Measurements from ENCODE around the gene NPNT. TPM values are rescaled to one million over a fixed set of nuclear protein-coding genes. Genes with fewer than 3 reads are reported as not detected.

The NPNT gene
- total RNA-seq, 4 donors from 2014 or later = 86.1 to 150 (median 114) TPM

DNA sequence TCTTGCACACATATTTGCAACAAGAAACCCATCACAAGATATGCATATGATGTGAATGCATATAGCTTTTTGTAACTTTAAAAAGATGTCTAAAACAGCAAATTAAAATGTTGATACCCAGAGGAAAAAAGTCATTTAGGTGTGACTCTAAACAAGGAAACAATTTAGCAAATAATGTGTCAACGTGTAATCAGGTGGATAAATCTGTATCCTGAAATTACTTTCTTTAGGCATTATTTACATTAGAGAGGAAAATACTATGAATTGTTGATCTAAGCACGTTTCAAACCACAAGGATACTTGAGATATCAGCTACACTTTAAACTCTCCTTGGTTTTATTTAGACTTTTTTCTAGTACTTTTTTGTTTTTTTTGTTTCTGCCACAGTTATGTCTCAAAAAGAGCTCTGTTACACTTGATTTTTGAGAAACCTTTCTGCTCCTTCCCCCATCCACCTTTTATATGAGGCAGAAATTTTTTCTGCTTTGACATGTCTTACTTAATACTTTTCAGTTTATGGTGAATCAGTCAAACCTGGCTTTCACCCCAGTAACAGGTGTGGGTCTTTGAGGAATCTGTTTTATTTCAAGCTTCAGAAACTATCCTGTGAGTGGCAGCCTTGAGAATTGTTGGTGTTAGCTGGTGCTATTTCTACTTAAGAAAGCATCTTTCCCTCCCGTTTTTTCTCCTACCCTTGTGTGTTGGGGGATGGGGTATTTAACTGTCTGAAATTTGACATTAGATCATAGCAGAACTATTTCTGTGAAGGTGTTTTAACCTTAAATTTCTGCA lies 1.9 kb downstream of the NPNT start:
- TF ChIP-seq POLR2AphosphoS5 (IDR thresholded peaks at IDR 0.05) = peak; percentile 37
- no peak for TF ChIP-seq EP300 (IDR thresholded peaks at IDR 0.05)
- ATAC-seq = no peak
- Histone ChIP-seq H3K4me1 (peaks cover 0 to 58% (median 0%) of the 10 kb centered on the region in 3 donors), H3K36me3 (no peaks in the 10 kb centered on the region), H3K4me3 (peak overlapping the region; percentile 40 to 79), H3K27ac (peak overlapping the region in 2 of 4 donors; percentile 87 to 88), H3K27me3 (peaks cover 11% of the 10 kb centered on the region), H3K9me3 (no peaks in the 10 kb centered on the region)
- WGBS, 2 donors (ENCODE audit: low coverage in 1 of 2) = 25% methylated on average over 3 of the region's 3 CpGs

DNA sequence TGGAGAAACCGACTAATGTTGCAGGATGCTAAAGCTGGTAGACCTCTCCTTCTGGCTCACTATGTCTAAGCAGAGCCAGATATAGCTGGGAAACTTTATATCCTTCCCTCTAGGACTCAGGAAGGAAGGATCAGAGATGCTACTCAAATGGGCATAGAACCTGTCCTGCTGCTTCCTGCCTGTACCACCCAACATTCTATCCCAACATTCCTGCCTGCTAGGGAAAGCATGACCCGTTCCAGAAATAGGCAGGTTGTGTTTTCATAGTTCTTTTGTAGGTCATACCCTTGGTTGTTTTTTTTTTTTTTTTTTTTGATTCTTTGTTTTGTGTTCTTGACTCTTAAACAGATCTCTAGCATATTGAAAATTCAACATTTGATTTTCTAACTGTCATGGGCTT lies 5.3 kb downstream of the NPNT start:
- Histone ChIP-seq H3K4me1 (peaks cover 0 to 47% (median 0%) of the 10 kb centered on the region in 3 donors), H3K4me3 (no peak overlapping the region), H3K9me3 (no peaks in the 10 kb centered on the region), H3K36me3 (no peaks in the 10 kb centered on the region), H3K27me3 (peaks cover 5% of the 10 kb centered on the region), H3K27ac (peak overlapping the region in 2 of 4 donors; percentile 13 to 87)
- no peak for ATAC-seq
- TF ChIP-seq, protein P1, sequence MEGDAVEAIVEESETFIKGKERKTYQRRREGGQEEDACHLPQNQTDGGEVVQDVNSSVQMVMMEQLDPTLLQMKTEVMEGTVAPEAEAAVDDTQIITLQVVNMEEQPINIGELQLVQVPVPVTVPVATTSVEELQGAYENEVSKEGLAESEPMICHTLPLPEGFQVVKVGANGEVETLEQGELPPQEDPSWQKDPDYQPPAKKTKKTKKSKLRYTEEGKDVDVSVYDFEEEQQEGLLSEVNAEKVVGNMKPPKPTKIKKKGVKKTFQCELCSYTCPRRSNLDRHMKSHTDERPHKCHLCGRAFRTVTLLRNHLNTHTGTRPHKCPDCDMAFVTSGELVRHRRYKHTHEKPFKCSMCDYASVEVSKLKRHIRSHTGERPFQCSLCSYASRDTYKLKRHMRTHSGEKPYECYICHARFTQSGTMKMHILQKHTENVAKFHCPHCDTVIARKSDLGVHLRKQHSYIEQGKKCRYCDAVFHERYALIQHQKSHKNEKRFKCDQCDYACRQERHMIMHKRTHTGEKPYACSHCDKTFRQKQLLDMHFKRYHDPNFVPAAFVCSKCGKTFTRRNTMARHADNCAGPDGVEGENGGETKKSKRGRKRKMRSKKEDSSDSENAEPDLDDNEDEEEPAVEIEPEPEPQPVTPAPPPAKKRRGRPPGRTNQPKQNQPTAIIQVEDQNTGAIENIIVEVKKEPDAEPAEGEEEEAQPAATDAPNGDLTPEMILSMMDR (IDR thresholded peaks at IDR 0.05) = no peak
- TF ChIP-seq POLR2A (IDR thresholded peaks at IDR 0.05) = no peak
- TF ChIP-seq EP300 (IDR thresholded peaks at IDR 0.05) = no peak
- no peak for TF ChIP-seq POLR2AphosphoS5 (IDR thresholded peaks at IDR 0.05)
- 41 to 68% methylated on average over 2 of the region's 2 CpGs for WGBS, 2 donors (ENCODE audit: low coverage in 1 of 2)

DNA sequence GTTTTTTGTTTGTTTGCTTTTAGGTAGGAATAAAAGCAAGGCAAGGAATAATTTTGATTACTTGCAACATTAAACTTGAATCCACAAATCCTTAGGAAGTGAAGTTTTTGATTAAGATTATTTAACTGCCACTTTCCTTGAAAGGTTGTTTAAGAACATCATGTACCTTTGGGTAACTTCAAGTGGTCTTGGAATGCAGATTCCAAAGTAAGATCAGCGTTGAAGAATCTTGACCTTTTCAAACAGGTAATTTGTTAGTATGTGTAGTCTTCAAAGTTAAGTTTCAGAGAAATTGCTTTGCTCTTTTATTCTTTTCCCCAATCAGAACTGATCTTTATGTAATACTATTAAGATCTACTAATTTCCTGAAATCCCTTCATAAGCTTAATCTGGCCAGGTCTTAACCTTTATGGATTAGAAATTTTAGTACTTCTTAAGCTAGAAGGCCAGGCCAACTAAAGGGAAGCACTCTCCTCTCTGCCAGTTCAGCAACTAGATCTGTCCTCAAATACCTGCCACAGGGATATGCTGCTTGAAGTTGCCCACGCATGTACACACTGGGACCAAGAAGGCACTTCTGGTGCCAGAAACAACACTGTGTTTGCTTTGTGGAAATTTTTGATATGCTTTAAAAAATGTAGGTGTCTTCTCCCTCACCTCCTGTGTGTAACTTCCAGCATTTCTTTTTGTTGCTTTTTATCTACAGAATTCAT lies 7.4 kb downstream of the NPNT start:
- TF ChIP-seq EP300 (IDR thresholded peaks at IDR 0.05) = no peak
- no peak for TF ChIP-seq POLR2AphosphoS5 (IDR thresholded peaks at IDR 0.05)
- no peak for TF ChIP-seq POLR2A (IDR thresholded peaks at IDR 0.05)
- TF ChIP-seq, protein P1 (IDR thresholded peaks at IDR 0.05) = no peak
- H3K4me3 ChIP-seq = no peak overlapping the region
- no peaks in the 10 kb centered on the region for H3K36me3 ChIP-seq
- peaks cover 0 to 42% (median 0%) of the 10 kb centered on the region in 3 donors for H3K4me1 ChIP-seq
- no peaks in the 10 kb centered on the region for H3K27me3 ChIP-seq
- H3K27ac ChIP-seq = peak overlapping the region in 2 of 4 donors; percentile 19 to 87
- ATAC-seq = no peak
- 50 to 85% methylated on average over 1 to 2 of the region's 2 CpGs for WGBS, 2 donors (ENCODE audit: low coverage in 1 of 2)
- no peaks in the 10 kb centered on the region for H3K9me3 ChIP-seq

DNA sequence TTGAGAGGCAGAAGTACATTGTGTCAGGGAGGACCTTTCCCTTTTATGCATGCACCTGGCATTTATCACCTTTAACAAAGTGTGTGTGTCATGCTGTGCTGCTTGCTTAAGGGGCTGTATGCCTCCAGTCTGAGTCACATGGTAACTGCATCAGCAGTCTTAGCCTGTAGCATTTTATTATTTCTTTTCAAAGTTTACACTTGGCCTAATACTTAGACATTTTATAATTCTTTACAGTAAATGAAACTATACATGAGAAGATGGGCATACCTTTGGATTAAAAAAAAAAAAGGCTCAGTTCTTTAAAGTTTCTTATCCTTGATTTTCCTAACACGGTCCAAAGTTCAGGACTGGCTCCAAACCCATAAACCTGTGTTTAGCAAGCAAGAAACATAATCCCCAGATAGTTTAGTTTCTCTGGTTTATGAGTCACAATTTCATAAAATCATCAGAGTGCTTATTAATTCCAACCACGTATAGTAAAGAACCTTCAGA lies 14.6 kb downstream of the NPNT start:
- H3K36me3 ChIP-seq = no peaks in the 10 kb centered on the region
- H3K9me3 ChIP-seq = no peaks in the 10 kb centered on the region
- 29 to 37% methylated on average over 2 of the region's 2 CpGs for WGBS, 2 donors (ENCODE audit: low coverage in 1 of 2)
- H3K4me3 ChIP-seq = no peak overlapping the region
- no peak for ATAC-seq
- H3K27ac ChIP-seq = no peak overlapping the region
- TF ChIP-seq POLR2AphosphoS5 (IDR thresholded peaks at IDR 0.05) = no peak
- no peak for TF ChIP-seq EP300 (IDR thresholded peaks at IDR 0.05)
- TF ChIP-seq, protein P1 (IDR thresholded peaks at IDR 0.05) = no peak
- TF ChIP-seq POLR2A (IDR thresholded peaks at IDR 0.05) = no peak
- peaks cover 0 to 21% (median 0%) of the 10 kb centered on the region in 3 donors for H3K4me1 ChIP-seq
- no peaks in the 10 kb centered on the region for H3K27me3 ChIP-seq

DNA sequence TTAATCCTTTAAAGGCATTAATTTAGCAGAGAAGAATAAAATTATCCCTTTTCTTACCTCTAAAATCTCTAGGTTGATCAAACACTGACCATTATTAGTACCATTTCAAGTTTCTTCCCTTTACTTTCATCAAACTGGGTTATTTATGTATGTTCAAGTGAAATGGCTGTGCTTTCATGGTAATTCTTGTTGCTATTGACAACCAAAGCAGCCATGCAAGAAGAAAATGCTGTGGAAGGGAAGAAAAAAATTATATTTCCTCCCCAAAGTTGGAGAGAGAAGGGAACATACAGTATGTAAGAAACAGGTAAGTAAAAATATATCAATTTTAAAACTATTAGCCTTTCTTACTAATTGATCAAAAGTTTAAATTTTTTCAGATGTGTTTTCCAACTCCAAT lies 16.2 kb downstream of the NPNT start:
- TF ChIP-seq, protein P1 (IDR thresholded peaks at IDR 0.05) = no peak
- TF ChIP-seq POLR2AphosphoS5 (IDR thresholded peaks at IDR 0.05) = no peak
- no peak for TF ChIP-seq POLR2A (IDR thresholded peaks at IDR 0.05)
- no peak for ATAC-seq
- H3K27me3 ChIP-seq = no peaks in the 10 kb centered on the region
- H3K36me3 ChIP-seq = no peaks in the 10 kb centered on the region
- H3K27ac ChIP-seq = no peak overlapping the region
- no peak overlapping the region for H3K4me3 ChIP-seq
- no peaks in the 10 kb centered on the region for H3K9me3 ChIP-seq
- peaks cover 0 to 21% (median 0%) of the 10 kb centered on the region in 3 donors for H3K4me1 ChIP-seq
